SH-SY5Y (cell line): ENCODE measurements around the gene CHMP4A.

Experiments
- GATA2 ChIP-seq: IDR thresholded peaks from 2 replicates; pipeline ENCODE4 v1.6.1; 2011; ENCODE audit warnings: mild to moderate bottlenecking, low read depth, low read length
- GATA3 ChIP-seq: IDR thresholded peaks from 2 replicates; pipeline ENCODE4 v1.6.1; 2011; ENCODE audit warnings: low read depth, mild to moderate bottlenecking, low read length, moderate library complexity

DNA sequence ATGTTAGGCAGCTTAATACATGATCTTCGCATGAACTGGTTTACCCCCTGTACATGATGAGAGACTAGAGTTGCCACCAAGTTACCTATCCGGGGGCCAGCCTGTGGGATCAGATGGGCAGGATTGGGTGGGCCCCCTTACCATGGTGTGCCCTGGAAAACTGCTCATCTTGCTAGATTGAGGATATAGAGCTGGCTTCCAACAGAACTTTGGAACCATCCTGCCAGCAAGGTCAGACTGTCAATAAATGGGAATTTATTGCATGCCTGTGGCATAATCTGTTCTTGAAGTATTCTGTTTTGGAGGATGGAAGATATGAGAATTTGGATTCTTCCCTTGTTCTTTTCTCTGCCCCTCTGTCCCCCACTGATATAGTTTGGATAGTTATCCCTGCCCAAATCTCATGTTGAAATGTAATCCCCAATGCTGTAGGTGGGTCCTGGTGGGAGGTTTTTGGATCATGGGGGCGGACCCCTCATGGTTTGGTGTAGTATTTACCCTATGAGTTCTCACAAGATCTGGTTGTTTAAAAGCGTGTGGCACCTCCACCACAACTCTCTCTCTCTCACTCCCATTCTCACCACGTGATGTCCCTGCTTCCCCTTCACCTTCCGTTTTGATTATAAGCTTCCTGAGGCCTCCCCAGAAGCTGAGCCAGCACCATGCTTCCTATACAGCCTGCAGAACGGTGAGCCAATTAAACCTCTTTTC lies 14.3 kb downstream of the CHMP4A start:
- TF ChIP-seq GATA2, result no peak
- no peak for TF ChIP-seq GATA3
